ENCODE results near the gene TMED9.
A peak's percentile ranks its signal among the peaks of the same experiment; 100 is the strongest.
"Not testable (repeated sequence)": the region's sequence is repeated elsewhere in the genome, so short reads cannot be mapped to it uniquely, and the experiment has no call there.

TMED9 gene

DNA sequence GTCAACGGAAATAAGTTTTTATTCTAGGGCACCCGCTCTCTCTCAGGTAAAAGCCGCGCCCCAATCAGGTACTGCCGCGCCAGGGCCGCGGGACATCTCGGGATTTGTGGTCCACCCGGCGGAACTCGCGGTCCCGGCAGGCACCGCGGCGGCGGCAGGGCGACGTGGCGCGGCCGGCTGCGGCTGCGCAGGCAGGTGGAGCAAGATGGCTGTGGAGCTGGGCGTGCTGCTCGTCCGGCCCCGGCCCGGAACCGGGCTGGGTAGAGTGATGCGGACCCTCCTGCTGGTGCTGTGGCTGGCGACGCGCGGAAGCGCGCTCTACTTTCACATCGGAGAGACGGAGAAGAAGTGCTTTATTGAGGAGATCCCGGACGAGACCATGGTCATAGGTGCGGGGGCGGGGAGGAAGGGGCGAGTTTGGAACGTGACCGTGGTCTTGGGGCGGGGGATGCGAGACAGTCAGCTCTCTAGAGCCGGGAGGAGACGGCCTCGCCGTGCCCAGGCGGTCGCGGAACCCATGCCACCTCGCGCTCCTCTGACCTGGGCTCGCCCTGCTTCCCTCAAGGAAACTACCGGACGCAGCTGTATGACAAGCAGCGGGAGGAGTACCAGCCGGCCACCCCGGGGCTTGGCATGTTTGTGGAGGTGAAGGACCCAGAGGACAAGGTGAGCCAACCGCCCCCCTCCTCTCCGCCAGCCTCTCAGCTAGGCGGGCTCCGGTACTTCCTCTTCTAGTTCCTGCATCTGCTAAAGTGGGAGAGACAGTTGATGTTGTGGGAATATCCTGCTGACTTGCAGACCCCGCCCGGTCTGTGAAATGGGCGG is at the start of gene TMED9:
Gene TMED9 (plus strand): TSS at position 194 of the 825 bp plus-strand sequence. CDS start 12 bp downstream, at position 206.
- peak; percentile 21 to 81 for DNase-seq

- no peak for DNase-seq
These were observed 49.1 kb upstream of the TMED9 start for GRCh38 chr5:177542816-177543465.

GRCh38 chr5:177545487-177546257 is 46.3 kb upstream of the TMED9 start:
- peak; percentile 6 to 59 for DNase-seq

DNA sequence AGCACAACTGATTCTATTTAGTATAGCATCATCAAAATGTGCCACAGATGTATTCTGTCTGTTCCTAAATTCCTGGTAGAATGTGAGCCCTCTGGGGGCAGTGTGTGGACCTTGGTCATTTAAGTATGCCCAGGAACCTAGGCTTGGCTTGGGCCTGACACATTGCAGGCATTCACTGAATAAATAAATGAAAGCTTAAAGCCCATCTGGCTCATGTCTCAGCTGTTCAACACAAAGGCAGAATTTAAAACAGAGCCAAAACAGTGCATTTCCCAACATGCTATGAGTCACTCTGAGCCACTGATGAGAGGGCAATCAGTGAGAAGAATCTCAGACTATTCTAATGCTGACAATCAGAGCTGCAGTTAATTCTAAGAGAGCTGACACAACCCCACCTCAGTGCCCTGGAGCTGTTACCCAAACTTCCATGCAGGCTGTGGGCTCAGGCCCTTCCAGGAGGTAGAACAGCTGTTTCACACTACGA is 45.7 kb upstream of the TMED9 start:
- DNase-seq: peak; percentile 10 to 71

GRCh38 chr5:177547736-177548135 is 44.3 kb upstream of the TMED9 start:
- DNase-seq: no peak

DNA sequence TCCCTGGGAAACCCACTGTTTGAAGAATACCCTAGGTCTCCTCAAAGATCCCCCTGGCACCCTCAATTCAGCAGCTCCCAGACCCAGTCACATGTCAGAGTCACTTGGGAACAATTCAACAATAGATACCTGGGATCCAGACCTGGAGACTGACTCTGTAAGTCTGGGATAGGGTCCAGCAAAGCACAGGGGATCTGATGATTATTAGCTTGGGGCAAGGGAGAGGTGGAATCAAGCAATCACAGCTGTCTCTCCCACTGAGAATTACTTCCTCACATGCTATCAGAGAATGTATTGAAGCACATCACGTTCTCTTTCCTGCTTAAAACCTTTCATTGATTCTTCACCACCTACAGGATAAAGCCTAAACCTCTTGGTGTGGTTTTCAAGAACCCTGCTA is 43.5 kb upstream of the TMED9 start:
- DNase-seq: no peak

DNA sequence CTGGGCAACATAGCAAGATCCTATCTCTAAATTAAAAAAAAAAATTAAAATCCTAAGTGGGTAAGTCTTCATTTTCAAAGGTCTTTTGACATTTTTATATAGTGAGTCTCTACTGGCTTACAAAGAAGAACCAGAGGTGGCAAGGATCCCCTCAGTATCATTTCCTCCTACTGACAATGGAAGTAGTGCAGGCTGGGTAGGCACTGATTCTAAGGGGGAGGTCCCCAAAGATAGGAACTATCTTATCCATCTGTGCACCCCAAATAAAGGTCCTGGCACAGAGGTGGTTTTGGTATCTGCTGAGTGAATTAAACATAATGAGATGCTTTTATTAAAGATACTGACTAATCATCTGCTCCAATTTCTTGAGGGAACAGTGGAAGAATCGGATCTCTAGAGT is 41.9 kb upstream of the TMED9 start:
- DNase-seq: no peak

DNA sequence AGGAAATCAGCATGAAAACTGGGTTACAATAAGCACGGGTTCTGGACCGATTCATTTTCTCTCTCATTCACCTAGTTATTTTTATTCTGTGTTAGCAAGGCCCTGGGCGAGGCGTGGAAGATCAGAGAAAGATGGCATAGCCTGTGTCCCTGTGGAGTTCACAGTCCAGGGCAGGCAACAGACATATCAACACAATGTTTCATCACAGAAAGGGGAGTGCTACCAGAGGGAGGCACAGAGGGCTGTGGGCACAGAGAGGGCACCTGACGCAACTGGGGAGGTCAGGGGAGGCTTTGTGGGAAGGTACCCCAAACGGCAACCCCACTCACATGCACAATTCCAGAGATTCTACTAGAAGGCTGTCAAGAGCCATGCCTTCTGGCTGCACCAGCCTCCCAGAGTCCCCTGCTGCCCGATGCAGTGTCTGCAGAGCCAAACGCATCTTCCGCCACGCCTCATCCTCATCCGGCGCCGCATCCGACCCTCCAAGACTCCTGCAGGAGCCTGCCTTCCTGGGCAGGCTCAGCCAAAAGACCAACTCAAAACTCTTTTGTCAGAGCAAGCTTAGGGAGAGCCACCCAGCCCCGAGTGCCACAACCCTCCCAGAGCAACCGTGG is 39.1 kb upstream of the TMED9 start:
- DNase-seq: no peak

GRCh38 chr5:177553671-177554429 is 38.2 kb upstream of the TMED9 start:
- DNase-seq: no peak

- peak; percentile 89 to 93 for DNase-seq
These were observed 37.4 kb upstream of the TMED9 start, which contains the start of gene FAM193B for GRCh38 chr5:177554474-177555111. TSS of gene FAM193B (minus strand) at chr5:177554563. CDS start at chr5:177554458, 105 bp downstream.

GRCh38 chr5:177555228-177555627 is 36.8 kb upstream of the TMED9 start:
- no peak for DNase-seq

DNA sequence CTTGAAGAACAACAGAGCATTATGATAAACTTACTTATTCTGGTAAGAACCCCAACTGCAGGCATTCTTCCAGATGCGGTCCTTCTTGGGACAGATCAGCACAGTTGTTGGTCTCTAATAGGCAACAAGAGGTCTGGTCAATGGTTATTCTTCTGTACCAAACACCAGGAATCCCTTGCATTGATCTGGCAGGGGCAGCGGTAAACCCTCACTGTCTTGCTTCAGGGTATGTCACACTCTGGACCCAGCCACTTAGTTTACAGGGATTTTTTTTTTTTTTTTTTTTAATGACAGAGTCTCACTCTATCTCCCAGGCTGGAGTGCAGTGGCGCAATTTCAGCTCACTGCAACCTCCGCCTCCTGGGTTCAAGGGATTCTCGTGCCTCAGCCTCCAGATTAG is 36.3 kb upstream of the TMED9 start:
- no peak for DNase-seq

GRCh38 chr5:177557041-177557647 is 34.9 kb upstream of the TMED9 start:
- no peak for DNase-seq

DNA sequence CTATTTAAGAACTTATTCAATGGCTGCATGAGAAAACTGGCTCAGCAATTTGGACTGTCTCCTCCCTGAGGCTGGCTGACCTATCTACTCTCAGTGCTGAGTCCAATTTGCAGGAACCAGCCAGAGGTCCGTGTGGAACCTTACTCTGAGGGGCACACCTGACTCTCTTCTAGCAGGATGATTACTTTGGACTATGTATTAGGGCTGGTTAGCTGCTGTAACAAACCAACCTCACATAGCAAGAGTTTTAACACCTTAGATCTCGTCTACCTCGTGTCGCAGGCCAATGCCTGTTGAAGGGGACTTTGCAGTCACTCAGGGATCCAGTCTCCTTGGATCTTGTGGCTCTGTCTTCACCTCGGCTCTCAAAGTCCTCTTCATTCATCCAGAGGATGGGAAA is 34.2 kb upstream of the TMED9 start:
- DNase-seq: no peak

- DNase-seq: not testable (repeated sequence)
These were observed 32.5 kb upstream of the TMED9 start for GRCh38 chr5:177559446-177559941.

DNA sequence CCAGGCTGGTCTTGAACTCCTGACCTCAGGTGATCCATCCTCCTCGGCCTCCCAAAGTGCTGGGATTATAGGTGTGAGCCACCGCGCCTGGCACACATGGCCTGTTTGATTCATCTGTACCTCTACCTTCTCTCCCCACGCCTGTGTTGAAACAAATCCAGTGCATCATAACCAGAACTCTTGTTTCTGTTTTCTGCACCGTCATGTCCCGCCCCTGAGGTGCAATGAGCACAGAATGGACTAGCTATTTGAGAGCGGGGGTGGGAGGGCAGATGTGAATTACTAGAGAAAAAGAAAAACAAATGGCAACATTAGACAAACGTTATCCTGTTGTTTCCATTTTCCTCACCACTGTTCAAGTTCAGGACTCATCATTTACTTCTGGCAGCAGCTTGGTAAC is 27.0 kb upstream of the TMED9 start:
- DNase-seq: no peak

DNA sequence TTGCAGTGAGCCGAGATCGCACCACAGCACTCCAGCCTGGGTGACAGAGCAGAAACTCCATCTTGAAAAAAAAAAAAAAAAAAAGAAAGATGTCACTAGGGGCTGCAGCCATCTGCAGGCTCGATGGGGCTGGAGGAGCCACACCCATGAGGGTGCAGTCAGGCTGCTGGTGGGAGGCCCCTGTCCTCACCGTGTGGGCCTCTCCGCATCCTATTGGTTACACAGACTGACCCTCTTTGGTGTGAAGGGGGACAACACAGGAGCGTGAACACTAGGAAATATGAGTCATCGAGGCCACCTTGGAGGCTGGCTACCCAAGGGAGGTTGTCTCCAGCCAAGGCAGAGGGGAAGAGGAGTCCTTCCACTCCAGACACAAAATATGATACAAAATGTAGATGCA is 23.7 kb upstream of the TMED9 start:
- DNase-seq: no peak

DNA sequence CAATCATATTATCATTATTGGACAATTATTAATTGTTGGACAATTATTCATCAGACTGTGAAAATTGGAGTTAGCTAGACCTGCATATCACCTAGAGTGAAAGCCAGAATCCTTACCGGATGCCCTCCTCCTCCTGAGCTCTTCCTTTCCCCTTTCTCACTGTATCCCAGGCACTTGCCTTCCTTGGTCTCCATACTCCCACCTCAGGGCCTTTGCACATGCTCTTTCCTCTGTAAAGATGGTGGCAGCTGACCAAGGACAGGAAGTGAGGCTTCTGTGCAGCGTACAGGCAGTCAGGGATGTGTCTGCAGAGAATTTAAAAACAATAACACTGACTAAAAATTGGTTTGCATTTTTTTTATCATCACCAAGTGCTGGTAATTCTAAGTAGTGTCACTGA is 22.1 kb upstream of the TMED9 start:
- DNase-seq: no peak

- DNase-seq: no peak
These were observed 16.5 kb upstream of the TMED9 start for GRCh38 chr5:177575488-177575887.

GRCh38 chr5:177576169-177576568 is 15.8 kb upstream of the TMED9 start:
- DNase-seq: no peak

DNA sequence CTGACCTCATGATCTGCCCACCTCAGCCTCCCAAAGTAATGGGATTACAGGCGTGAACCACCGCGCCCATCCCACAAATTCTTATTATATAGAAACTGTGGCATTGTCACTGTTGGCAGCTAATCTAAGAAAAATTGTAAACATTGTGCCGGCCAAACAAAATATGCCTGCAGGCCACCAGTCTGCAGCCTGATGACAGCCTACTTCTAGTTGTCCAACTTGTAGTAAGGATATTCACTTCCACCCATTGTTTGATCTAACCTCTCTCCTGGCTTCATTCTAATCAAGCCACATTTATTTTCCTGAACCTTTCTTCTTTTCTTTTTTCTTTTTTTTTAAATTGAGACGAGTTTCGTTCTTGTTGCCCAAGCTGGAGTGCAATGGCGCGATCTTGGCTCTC is 13.7 kb upstream of the TMED9 start:
- no peak for DNase-seq
